ENCODE measurements around the gene MAP4K4. TPM values are rescaled to one million over a fixed set of nuclear protein-coding genes. Genes with fewer than 3 reads are reported as not detected.
"Not testable (repeated sequence)": the region's sequence is repeated elsewhere in the genome, so short reads cannot be mapped to it uniquely, and the experiment has no call there.

The MAP4K4 gene
- total and polyA plus RNA-seq, 4 donors, result 19.7 to 91.7 (median 54.0) TPM

DNA sequence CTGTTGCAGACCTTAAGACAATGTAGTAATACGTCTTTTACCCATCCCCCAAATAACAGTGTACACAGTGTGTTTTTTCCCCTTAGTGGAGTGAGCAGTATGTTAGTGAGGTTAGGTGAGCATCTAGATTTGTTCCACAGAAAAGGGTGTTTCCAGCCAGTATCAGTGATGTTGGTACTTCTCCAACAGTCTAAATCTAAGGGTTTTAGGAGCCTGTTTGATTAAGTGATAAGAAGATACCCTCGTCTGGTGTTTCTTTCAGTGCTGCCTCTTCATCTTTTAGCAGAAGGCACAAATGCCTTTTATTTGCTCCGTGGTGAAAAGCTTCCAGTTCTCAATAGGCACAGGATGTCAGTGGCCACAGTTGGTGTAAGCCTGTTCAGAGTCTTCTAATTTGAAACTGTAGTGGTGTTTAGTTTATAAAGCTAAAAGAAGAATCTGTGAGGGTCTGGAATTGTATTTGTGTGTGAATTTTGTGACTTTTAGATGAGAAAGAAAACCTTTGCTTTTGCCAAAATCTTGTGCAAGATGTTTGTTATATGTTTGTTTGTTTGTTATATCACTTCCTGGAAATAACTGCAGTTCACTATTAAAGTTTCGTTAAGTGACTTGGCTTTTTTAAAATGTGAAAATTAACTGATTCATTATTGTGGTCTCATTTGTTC is 71.2 kb downstream of the MAP4K4 start:
- DNase-seq, result no peak
- TF ChIP-seq, protein P1, sequence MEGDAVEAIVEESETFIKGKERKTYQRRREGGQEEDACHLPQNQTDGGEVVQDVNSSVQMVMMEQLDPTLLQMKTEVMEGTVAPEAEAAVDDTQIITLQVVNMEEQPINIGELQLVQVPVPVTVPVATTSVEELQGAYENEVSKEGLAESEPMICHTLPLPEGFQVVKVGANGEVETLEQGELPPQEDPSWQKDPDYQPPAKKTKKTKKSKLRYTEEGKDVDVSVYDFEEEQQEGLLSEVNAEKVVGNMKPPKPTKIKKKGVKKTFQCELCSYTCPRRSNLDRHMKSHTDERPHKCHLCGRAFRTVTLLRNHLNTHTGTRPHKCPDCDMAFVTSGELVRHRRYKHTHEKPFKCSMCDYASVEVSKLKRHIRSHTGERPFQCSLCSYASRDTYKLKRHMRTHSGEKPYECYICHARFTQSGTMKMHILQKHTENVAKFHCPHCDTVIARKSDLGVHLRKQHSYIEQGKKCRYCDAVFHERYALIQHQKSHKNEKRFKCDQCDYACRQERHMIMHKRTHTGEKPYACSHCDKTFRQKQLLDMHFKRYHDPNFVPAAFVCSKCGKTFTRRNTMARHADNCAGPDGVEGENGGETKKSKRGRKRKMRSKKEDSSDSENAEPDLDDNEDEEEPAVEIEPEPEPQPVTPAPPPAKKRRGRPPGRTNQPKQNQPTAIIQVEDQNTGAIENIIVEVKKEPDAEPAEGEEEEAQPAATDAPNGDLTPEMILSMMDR (IDR thresholded peaks at IDR 0.05; ENCODE audit: control extremely low read depth, extremely low read depth), result no peak
- Histone ChIP-seq H3K36me3 (ENCODE audit: control insufficient read depth in 4 of 4, insufficient read depth in 4 of 4, low read length in 4 of 4) (no peaks in the 10 kb centered on the region), H3K4me3 (no peak overlapping the region), H3K4me1 (ENCODE audit: control insufficient read depth in 5 of 5, insufficient read depth in 5 of 5, low read length in 5 of 5) (peaks cover 7 to 56% (median 36%) of the 10 kb centered on the region in 5 donors), H3K9me3 (ENCODE audit: control insufficient read depth in 4 of 4, insufficient read depth in 3 of 4, low read length in 3 of 4) (no peaks in the 10 kb centered on the region), H3K27me3 (ENCODE audit: control insufficient read depth in 3 of 3, insufficient read depth in 3 of 3, low read length in 2 of 3) (no peaks in the 10 kb centered on the region), H3K9ac (ENCODE audit: insufficient read depth in 1 of 2, low read length in 2 of 2) (no peak overlapping the region), H3K27ac (ENCODE audit: low read depth in 1 of 2, low read length in 1 of 2) (no peak overlapping the region)
- no peak for ATAC-seq (ENCODE audit: insufficient read depth, low FRiP score)
- 34 to 42% methylated on average over 4 of the region's 4 CpGs for WGBS, 2 donors

DNA sequence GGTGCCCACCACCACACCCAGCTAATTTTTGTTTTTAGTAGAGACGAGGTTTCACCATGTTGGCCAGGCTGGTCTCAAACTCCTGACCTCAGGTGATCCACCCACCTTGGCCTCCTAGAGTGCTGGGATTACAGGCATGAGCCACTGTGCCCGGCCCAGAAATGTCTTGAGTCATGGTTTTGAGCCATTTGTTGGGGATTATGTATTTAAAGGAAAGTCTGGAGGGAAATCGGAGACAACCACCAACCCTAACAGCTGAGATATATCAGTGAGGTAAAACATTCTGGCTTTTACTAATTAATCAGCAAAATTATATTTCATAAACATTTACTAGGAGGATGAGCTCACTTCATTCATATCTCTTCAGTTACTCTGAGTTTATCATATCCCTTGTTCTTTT is 72.2 kb downstream of the MAP4K4 start:
- H3K27ac ChIP-seq (ENCODE audit: low read depth in 1 of 2, low read length in 1 of 2); H3K9ac ChIP-seq (ENCODE audit: insufficient read depth in 1 of 2, low read length in 2 of 2); H3K27me3 ChIP-seq (ENCODE audit: control insufficient read depth in 3 of 3, insufficient read depth in 3 of 3, low read length in 2 of 3); H3K36me3 ChIP-seq (ENCODE audit: control insufficient read depth in 4 of 4, insufficient read depth in 4 of 4, low read length in 4 of 4); ATAC-seq (ENCODE audit: insufficient read depth, low FRiP score); H3K4me3 ChIP-seq; DNase-seq; H3K9me3 ChIP-seq (ENCODE audit: control insufficient read depth in 4 of 4, insufficient read depth in 3 of 4, low read length in 3 of 4): not testable (repeated sequence)
- H3K4me1 ChIP-seq (ENCODE audit: control insufficient read depth in 5 of 5, insufficient read depth in 5 of 5, low read length in 5 of 5), result peaks cover 5 to 56% (median 30%) of the 10 kb centered on the region in 5 donors
- WGBS, 2 donors, result 94 to 99% methylated on average over 3 of the region's 3 CpGs

DNA sequence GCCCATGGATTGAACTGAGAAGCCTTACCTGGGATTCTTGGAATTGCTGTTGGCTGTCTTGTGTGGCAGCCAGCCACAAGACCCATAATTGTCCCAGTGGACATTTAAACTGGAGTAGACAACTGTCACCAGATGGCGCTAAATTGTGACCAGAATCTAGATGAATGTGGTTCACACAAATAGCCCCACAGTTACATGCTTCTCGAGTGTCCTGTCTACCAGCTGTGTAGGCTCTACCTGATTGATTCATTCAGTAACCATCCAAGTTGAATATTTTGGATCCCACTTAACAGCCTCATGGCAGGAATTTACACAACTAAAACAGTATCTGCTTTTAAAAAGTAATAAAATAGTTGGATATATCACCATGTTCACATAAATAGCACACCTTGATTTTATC is 73.2 kb downstream of the MAP4K4 start:
- Histone ChIP-seq H3K4me3 (no peak overlapping the region), H3K9me3 (ENCODE audit: control insufficient read depth in 4 of 4, insufficient read depth in 3 of 4, low read length in 3 of 4) (no peaks in the 10 kb centered on the region), H3K27ac (ENCODE audit: low read depth in 1 of 2, low read length in 1 of 2) (peak overlapping the region in 1 of 2 donors; percentile 23), H3K27me3 (ENCODE audit: control insufficient read depth in 3 of 3, insufficient read depth in 3 of 3, low read length in 2 of 3) (no peaks in the 10 kb centered on the region), H3K4me1 (ENCODE audit: control insufficient read depth in 5 of 5, insufficient read depth in 5 of 5, low read length in 5 of 5) (peaks cover 7 to 66% (median 28%) of the 10 kb centered on the region in 5 donors), H3K36me3 (ENCODE audit: control insufficient read depth in 4 of 4, insufficient read depth in 4 of 4, low read length in 4 of 4) (no peaks in the 10 kb centered on the region), H3K9ac (ENCODE audit: insufficient read depth in 1 of 2, low read length in 2 of 2) (no peak overlapping the region)
- no peak for DNase-seq
- WGBS, 2 donors, result 61 to 65% methylated on average over 2 of the region's 2 CpGs
- TF ChIP-seq, protein P1 (IDR thresholded peaks at IDR 0.05; ENCODE audit: control extremely low read depth, extremely low read depth), result no peak
- no peak for ATAC-seq (ENCODE audit: insufficient read depth, low FRiP score)

DNA sequence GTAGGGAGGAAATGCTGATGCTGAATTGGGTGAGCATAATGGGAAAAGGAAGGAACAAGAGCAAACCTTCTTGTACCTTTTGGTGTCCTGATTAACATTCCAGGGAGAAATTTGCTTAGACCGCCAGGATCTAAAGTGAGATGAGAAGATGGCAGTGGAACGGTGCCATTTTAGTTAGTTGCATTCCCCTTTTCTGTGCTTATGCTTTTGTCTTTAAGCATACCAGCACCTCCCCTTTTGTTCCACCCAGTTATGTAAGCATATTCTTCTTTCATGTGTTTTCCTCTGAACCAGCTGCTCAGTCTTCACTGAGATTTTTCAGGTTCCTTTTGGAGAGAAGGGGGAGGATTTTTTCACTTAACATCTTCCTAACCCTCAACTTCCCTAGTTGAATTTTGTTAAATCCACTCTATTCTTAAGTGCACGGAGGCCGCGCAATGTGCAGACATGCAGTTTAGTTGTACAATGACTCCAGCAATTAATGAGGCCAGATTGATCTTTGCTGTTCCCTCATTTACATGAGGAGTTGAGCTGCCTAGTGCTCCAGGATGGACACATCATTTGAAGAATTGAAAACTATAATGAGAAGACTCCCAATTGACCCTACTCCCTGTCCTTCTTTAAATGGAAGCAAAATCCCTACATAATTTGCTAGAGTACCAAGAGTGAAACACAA is 73.9 kb downstream of the MAP4K4 start:
- Histone ChIP-seq H3K27me3 (ENCODE audit: control insufficient read depth in 3 of 3, insufficient read depth in 3 of 3, low read length in 2 of 3) (no peaks in the 10 kb centered on the region), H3K9me3 (ENCODE audit: control insufficient read depth in 4 of 4, insufficient read depth in 3 of 4, low read length in 3 of 4) (no peaks in the 10 kb centered on the region), H3K36me3 (ENCODE audit: control insufficient read depth in 4 of 4, insufficient read depth in 4 of 4, low read length in 4 of 4) (no peaks in the 10 kb centered on the region), H3K27ac (ENCODE audit: low read depth in 1 of 2, low read length in 1 of 2) (peak overlapping the region in 1 of 2 donors; percentile 23), H3K9ac (ENCODE audit: insufficient read depth in 1 of 2, low read length in 2 of 2) (no peak overlapping the region), H3K4me1 (ENCODE audit: control insufficient read depth in 5 of 5, insufficient read depth in 5 of 5, low read length in 5 of 5) (peaks cover 10 to 67% (median 30%) of the 10 kb centered on the region in 5 donors), H3K4me3 (no peak overlapping the region)
- WGBS, 2 donors, result 85 to 88% methylated on average over 5 of the region's 5 CpGs
- ATAC-seq (ENCODE audit: insufficient read depth, low FRiP score) (no peak), DNase-seq (no peak)
- TF ChIP-seq, protein P1 (IDR thresholded peaks at IDR 0.05; ENCODE audit: control extremely low read depth, extremely low read depth), result no peak

Data from lung (tissue), 12 donors.